ENCODE measurements around the gene MAN2B1.

GRCh38 chr19:12656899-12657571 lies 9.5 kb downstream of the MAN2B1 start:
- peak; percentile 68 to 82 for TF ChIP-seq CTCF (conservative IDR thresholded peaks at IDR 0.05; ENCODE audit: low read depth in 2 of 2)
- no peak for TF ChIP-seq EZH2 (IDR thresholded peaks at IDR 0.05; ENCODE audit: low read depth, unreplicated experiment)
- TF ChIP-seq POLR2AphosphoS5 (IDR thresholded peaks at IDR 0.05; ENCODE audit: low read depth), result peak; percentile 51; the same call in 1 of the 2 replicates
